ENCODE measurements around the gene SFTA2. TPM values are rescaled to one million over a fixed set of nuclear protein-coding genes. Genes with fewer than 3 reads are reported as not detected.
A peak's percentile ranks its signal among the peaks of the same experiment; 100 is the strongest.

Gene SFTA2
- total RNA-seq, 1 donor from 2014 or later = 2.7 TPM

GRCh38 chr6:30962716-30963115, 30.7 kb upstream of the SFTA2 start:
- Mint-ChIP-seq H3K9me3 (no peaks in the 10 kb centered on the region), H3K27ac (no peak overlapping the region), H3K4me1 (ENCODE audit: unreplicated experiment) (no peaks in the 10 kb centered on the region), H3K27me3 (peaks cover 26% of the 10 kb centered on the region), H3K4me3 (no peak overlapping the region), H3K36me3 (no peaks in the 10 kb centered on the region)
- no peak for DNase-seq (ENCODE audit: extremely low spot score, unreplicated experiment)
- TF ChIP-seq CTCF (conservative IDR thresholded peaks at IDR 0.05) = no peak

GRCh38 chr6:30960907-30961673, 29.1 kb upstream of the SFTA2 start:
- no peak for TF ChIP-seq CTCF (conservative IDR thresholded peaks at IDR 0.05)
- Mint-ChIP-seq H3K36me3 (no peaks in the 10 kb centered on the region), H3K9me3 (no peaks in the 10 kb centered on the region), H3K4me3 (no peak overlapping the region), H3K4me1 (ENCODE audit: unreplicated experiment) (peaks cover 5% of the 10 kb centered on the region), H3K27ac (no peak overlapping the region), H3K27me3 (peaks cover 39% of the 10 kb centered on the region)
- no peak for DNase-seq (ENCODE audit: extremely low spot score, unreplicated experiment)

- no peaks in the 10 kb centered on the region for H3K36me3 Mint-ChIP-seq
- DNase-seq (ENCODE audit: extremely low spot score, unreplicated experiment) = no peak
- peaks cover 10% of the 10 kb centered on the region for H3K4me1 Mint-ChIP-seq (ENCODE audit: unreplicated experiment)
- H3K4me3 Mint-ChIP-seq = no peak overlapping the region
- TF ChIP-seq CTCF (conservative IDR thresholded peaks at IDR 0.05) = no peak
- no peak overlapping the region for H3K27ac Mint-ChIP-seq
- H3K27me3 Mint-ChIP-seq = peaks cover 54% of the 10 kb centered on the region
- H3K9me3 Mint-ChIP-seq = no peaks in the 10 kb centered on the region
These were observed 25.7 kb upstream of the SFTA2 start for GRCh38 chr6:30957716-30958115.

GRCh38 chr6:30955367-30956042, 23.5 kb upstream of the SFTA2 start:
- Mint-ChIP-seq H3K4me1 (ENCODE audit: unreplicated experiment) (peaks cover 10% of the 10 kb centered on the region), H3K9me3 (peaks cover 6% of the 10 kb centered on the region), H3K27ac (no peak overlapping the region), H3K27me3 (peaks cover 71% of the 10 kb centered on the region), H3K4me3 (peak overlapping the region; percentile 85), H3K36me3 (no peaks in the 10 kb centered on the region)
- DNase-seq (ENCODE audit: extremely low spot score, unreplicated experiment) = no peak
- no peak for TF ChIP-seq CTCF (conservative IDR thresholded peaks at IDR 0.05)

GRCh38 chr6:30954631-30955366, 22.8 kb upstream of the SFTA2 start:
- Mint-ChIP-seq H3K4me3 (peak overlapping the region; percentile 81), H3K27me3 (peaks cover 79% of the 10 kb centered on the region), H3K4me1 (ENCODE audit: unreplicated experiment) (peaks cover 10% of the 10 kb centered on the region), H3K9me3 (peaks cover 6% of the 10 kb centered on the region), H3K27ac (no peak overlapping the region), H3K36me3 (no peaks in the 10 kb centered on the region)
- DNase-seq (ENCODE audit: extremely low spot score, unreplicated experiment) = no peak
- TF ChIP-seq CTCF (conservative IDR thresholded peaks at IDR 0.05) = no peak

Data from type B pancreatic cell (in vitro differentiated cells).